ENCODE results near the gene ABCC6.

DNA sequence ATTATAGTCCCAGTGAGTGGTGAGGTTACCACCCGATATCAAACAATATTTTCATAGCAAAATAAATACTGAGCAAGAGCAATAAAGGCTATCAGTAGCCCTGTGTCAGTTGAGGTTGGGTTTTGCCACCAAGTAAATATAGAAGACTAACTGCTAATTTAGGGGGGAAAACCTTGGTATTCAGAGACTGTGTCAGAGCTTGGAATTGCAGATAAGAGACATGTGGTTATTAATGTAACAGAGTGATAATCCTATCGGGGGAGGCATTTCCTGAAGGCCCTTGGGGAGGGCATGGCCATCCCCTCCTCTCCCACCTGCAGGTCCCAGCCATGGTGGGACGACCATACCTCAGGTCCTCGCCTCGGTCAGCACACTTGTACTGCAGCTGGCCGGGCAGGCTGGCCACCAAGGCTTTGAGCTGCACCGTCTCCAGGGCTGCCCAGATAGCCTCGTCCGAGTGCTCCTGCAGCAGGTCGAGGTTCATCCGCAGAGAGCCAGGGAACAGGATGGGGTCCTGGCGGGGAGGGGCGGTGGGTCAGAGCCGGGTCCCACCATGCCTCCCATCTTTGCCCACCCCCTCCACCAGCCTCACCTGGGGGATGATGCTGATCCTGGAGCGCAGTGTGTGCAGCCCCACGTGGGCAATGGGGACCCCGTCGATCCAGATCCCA lies 68.9 kb downstream of the ABCC6 start:
- TF ChIP-seq YY1 (tag by site-specific recombination; IDR thresholded peaks at IDR 0.05) (no peak), ZNF416 (tag by site-specific recombination; IDR thresholded peaks at IDR 0.05) (no peak), ZNF518A (tag by site-specific recombination; conservative IDR thresholded peaks at IDR 0.05; ENCODE audit: low read depth) (no peak)
